HCT116 (cell line): ENCODE results near the gene CHST11. TPM values are rescaled to one million over a fixed set of nuclear protein-coding genes. Genes with fewer than 3 reads are reported as not detected.

ENCODE experiments used
- ATAC-seq: fragments of 200-7000 bp; cut with Tn5 transposase; 2 replicates; pipeline ENCODE4 v1.9.1; 2020; ENCODE audit warnings: mild to moderate bottlenecking, moderate library complexity
- BruUV-seq: library from RNA; stranded (reverse); fragments of 400-500 nt; replicated peaks from 2 replicates; lab custom pipeline; 2021; lab: Mats Ljungman, UMichigan
- CTCF ChIA-PET: fragments of 300-600 bp; sonication (Branson Sonifier 250); formaldehyde crosslinking; loops from one replicate; lab custom pipeline; 2021; ENCODE audit warnings: antibody characterized with exemption; lab: Charles Lee
- POLR2A ChIA-PET: fragments of 300-600, 350-600 bp; sonication (Branson Sonifier 250); formaldehyde crosslinking; loops from one replicate; lab custom pipeline; 2021; ENCODE audit warnings: antibody characterized with exemption; lab: Charles Lee
- RAD21 ChIA-PET, 2 experiments: fragments of 300-600 bp; sonication (Branson Sonifier 250); formaldehyde crosslinking; loops; one replicate each; lab custom pipeline; 2023; ENCODE audit warnings: low total read pairs in 2 of 2; ENCODE audit not compliant: uncharacterized antibody in 2 of 2, unreplicated experiment in 2 of 2, low non-redundant PET in 1 of 2; lab: Charles Lee
- DNase-seq: peaks from one replicate; pipeline ENCODE4 v3.0.0-alpha.2; 2010; ENCODE audit warnings: low read depth, low spot score
- H2AFZ ChIP-seq: fragments of 200-600 bp; shearing (Covaris generic), sonication (generic); 2 replicates; pipeline ENCODE4 v1.6.1; 2017; ENCODE audit warnings: low read depth, mixed run types, mixed read lengths, antibody characterized with exemption, low read length; ENCODE audit not compliant: poor library complexity, severe bottlenecking
- H3K27ac ChIP-seq: 2 replicates; pipeline ENCODE4 v1.5.1; 2012; ENCODE audit warnings: low read depth, low read length
- H3K27me3 ChIP-seq: fragments of 200-600 bp; sonication (generic); 2 replicates; pipeline ENCODE4 v1.6.1; 2016; ENCODE audit warnings: mixed run types, low read length, mixed read lengths; ENCODE audit not compliant: insufficient read depth
- H3K36me3 ChIP-seq, 2 experiments: fragments of 200-500 bp in 1 of 2; fragments of 200-600 bp in 1 of 2; sonication (Bioruptor generic) in 1 of 2; sonication (generic) in 1 of 2; 2 replicates each; pipeline versions ENCODE4 v1.5.1 to v1.6.1; 2014 to 2016; ENCODE audit warnings: low read length in 2 of 2, inconsistent platforms in 1 of 2, mixed read lengths in 1 of 2, mixed run types in 1 of 2; ENCODE audit not compliant: insufficient read depth in 2 of 2, control insufficient read depth in 1 of 2
- H3K4me1 ChIP-seq, 2 experiments: fragments of 200-600 bp in 1 of 2; sonication (generic) in 1 of 2; 2 replicates each; pipeline versions ENCODE4 v1.5.1 to v1.6.1; 2012 to 2017; ENCODE audit warnings: low read length in 2 of 2, inconsistent platforms in 1 of 2, mild to moderate bottlenecking in 1 of 2, mixed read lengths in 1 of 2, mixed run types in 1 of 2, moderate library complexity in 1 of 2; ENCODE audit not compliant: insufficient read depth in 2 of 2, control insufficient read depth in 1 of 2
- H3K4me2 ChIP-seq: fragments of 200-600 bp; sonication (generic); 2 replicates; pipeline ENCODE4 v1.6.1; 2017; ENCODE audit warnings: mixed run types, low read length, mixed read lengths
- H3K4me3 ChIP-seq, 2 experiments: fragments of 200-600 bp in 1 of 2; sonication (generic) in 1 of 2; replicated peaks in 1 of 2; 2 replicates each; pipeline ENCODE4 v1.5.1; 2011 to 2016; ENCODE audit warnings: low read length in 2 of 2, control low read depth in 1 of 2, low read depth in 1 of 2, mild to moderate bottlenecking in 1 of 2, mixed read lengths in 1 of 2, mixed run types in 1 of 2
- H3K79me2 ChIP-seq: fragments of 200-600 bp; sonication (generic); 2 replicates; pipeline ENCODE4 v1.6.1; 2017; ENCODE audit warnings: mild to moderate bottlenecking, mixed run types, low read length, moderate library complexity, mixed read lengths; ENCODE audit not compliant: insufficient read depth
- H3K9ac ChIP-seq: fragments of 200-600 bp; sonication (generic); 2 replicates; pipeline ENCODE4 v1.6.1; 2016; ENCODE audit warnings: low read length, mixed read lengths
- H3K9me2 ChIP-seq: fragments of 200-600 bp; sonication (generic), shearing (Covaris generic); 2 replicates; pipeline ENCODE4 v1.6.1; 2017; ENCODE audit warnings: mixed run types, mild to moderate bottlenecking, moderate library complexity; ENCODE audit not compliant: insufficient read depth
- H3K9me3 ChIP-seq, 2 experiments: fragments of 200-500 bp in 1 of 2; fragments of 200-600 bp in 1 of 2; sonication (Bioruptor generic) in 1 of 2; sonication (generic) in 1 of 2; 2 replicates each; pipeline ENCODE4 v1.6.1; 2014 to 2017; ENCODE audit warnings: low read length in 2 of 2, mixed read lengths in 2 of 2, inconsistent platforms in 1 of 2, low read depth in 1 of 2, mild to moderate bottlenecking in 1 of 2, mixed run types in 1 of 2, moderate library complexity in 1 of 2; ENCODE audit not compliant: control insufficient read depth in 1 of 2, insufficient read depth in 1 of 2
- H4K20me1 ChIP-seq: fragments of 200-600 bp; sonication (generic), shearing (Covaris generic); 2 replicates; pipeline ENCODE4 v1.6.1; 2017; ENCODE audit warnings: mixed run types, mild to moderate bottlenecking, moderate library complexity; ENCODE audit not compliant: insufficient read depth
- CBX3 ChIP-seq: IDR thresholded peaks from 2 replicates; pipeline ENCODE4 v1.6.1; 2012; ENCODE audit warnings: low read depth
- CEBPB ChIP-seq: IDR thresholded peaks from 2 replicates; pipeline ENCODE4 v1.6.1; 2012; ENCODE audit warnings: low read depth
- EZH2 ChIP-seq: fragments of 200-600 bp; sonication (generic); IDR thresholded peaks from 2 replicates; pipeline ENCODE4 v1.6.1; 2017; ENCODE audit warnings: antibody characterized with exemption, mixed run types
- JUND ChIP-seq: IDR thresholded peaks from 2 replicates; pipeline ENCODE4 v1.6.1; 2012
- POLR2A ChIP-seq: IDR thresholded peaks from 2 replicates; pipeline ENCODE4 v1.7.0; 2011; ENCODE audit warnings: borderline replicate concordance; ENCODE audit not compliant: insufficient read depth, insufficient read length; ENCODE audit errors: extremely low read depth
- POLR2AphosphoS5 ChIP-seq: IDR thresholded peaks from 2 replicates; pipeline ENCODE4 v1.6.1; 2011; ENCODE audit warnings: mild to moderate bottlenecking, low read depth, low read length, moderate library complexity
- RAD21 ChIP-seq: IDR thresholded peaks from 2 replicates; pipeline ENCODE4 v1.6.1; 2012; ENCODE audit warnings: low read depth, mild to moderate bottlenecking
- SP1 ChIP-seq: IDR thresholded peaks from 2 replicates; pipeline ENCODE4 v1.6.1; 2012; ENCODE audit warnings: low read depth
- SRF ChIP-seq: IDR thresholded peaks from 2 replicates; pipeline ENCODE4 v1.6.1; 2012; ENCODE audit warnings: low read depth
- TCF7L2 ChIP-seq: IDR thresholded peaks from 2 replicates; pipeline ENCODE4 v1.7.0; 2011; ENCODE audit warnings: borderline replicate concordance, inconsistent platforms; ENCODE audit not compliant: insufficient read depth, insufficient read length; ENCODE audit errors: extremely low read depth
- ZNF274 ChIP-seq: fragments of 200-500 bp; sonication (Bioruptor generic); IDR thresholded peaks from 2 replicates; pipeline ENCODE4 v1.6.1; 2014; ENCODE audit warnings: mild to moderate bottlenecking, low read depth, low read length, inconsistent platforms
- intact Hi-C: fragments of 100-400 bp; cut with micrococcal nuclease; formaldehyde crosslinking; loops from 2 replicates; pipeline ENCODE4 v1.10.0; 2022
- total RNA-seq: library from RNA; stranded (reverse); gene quantifications from one replicate; pipeline ENCODE4 v1.2.1, GENCODE V29; 2021; ENCODE audit not compliant: unreplicated experiment
- TF ChIP-seq, protein P1 (sequence below): IDR thresholded peaks from 2 replicates; pipeline ENCODE4 v1.6.1; 2012
- TF ChIP-seq, protein P2 (sequence below), 3 experiments: fragments of 200-600 bp in 1 of 3; sonication (generic) in 1 of 3; IDR thresholded peaks in 2 of 3; conservative IDR thresholded peaks in 1 of 3; 2 replicates each; pipeline ENCODE4 v1.5.1; 2012 to 2017; ENCODE audit warnings: low read depth in 2 of 3, low read length in 2 of 3, antibody characterized with exemption in 1 of 3, borderline replicate concordance in 1 of 3, control low read depth in 1 of 3, mild to moderate bottlenecking in 1 of 3, mixed read lengths in 1 of 3, mixed run types in 1 of 3, moderate library complexity in 1 of 3; ENCODE audit not compliant: insufficient read depth in 1 of 3

Gene CHST11
- total RNA-seq, 1 experiment from 2014 or later: 10.1 TPM

DNA sequence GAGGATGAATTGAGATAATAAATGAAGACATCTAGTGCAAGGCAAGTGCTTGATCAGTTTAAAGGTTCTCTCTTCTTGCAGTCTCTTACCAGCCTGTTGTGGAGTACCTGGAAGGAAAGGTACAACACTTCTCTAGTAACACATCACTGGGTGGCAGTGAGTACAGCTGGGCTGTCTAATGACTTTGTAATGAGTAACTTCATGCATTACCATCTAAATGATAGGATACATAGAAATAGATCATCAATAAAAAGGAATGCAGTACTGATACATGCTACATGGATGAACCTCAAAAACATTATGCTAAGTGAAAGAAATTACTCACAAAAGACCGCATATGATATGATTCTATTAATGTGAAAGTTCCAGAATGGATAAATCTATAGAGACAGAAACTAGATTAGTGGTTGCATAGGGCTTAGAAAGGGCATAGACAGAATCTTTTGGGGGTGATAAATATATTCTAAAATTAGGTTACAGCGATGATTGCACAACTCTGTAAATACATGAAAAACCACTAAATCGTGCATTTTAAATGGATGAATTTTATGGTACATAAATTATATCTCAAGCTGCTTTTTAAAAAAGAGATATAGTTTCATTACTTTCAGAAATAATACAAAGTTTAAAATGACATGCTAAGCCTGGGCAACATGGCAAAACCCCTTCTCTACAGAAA is 224.4 kb downstream of the CHST11 start:
- Histone ChIP-seq H3K27me3 (no peaks in the 10 kb centered on the region), H3K9ac (no peak overlapping the region), H4K20me1 (no peaks in the 10 kb centered on the region), H3K9me2 (no peaks in the 10 kb centered on the region), H3K4me3 (no peak overlapping the region), H3K4me1 (peaks cover 17 to 28% of the 10 kb centered on the region in 2 experiments), H3K9me3 (no peaks in the 10 kb centered on the region), H3K4me2 (no peak overlapping the region), H3K36me3 (no peaks in the 10 kb centered on the region), H3K79me2 (no peaks in the 10 kb centered on the region), H2AFZ (no peak overlapping the region), H3K27ac (no peak overlapping the region)
- ATAC-seq: no peak
- BruUV-seq: no TSS peak
- intact Hi-C loops: loop anchor here (2.0 kb wide), 1 partner anchor 372 kb away; no protein-coding TSS in a partner anchor
- RAD21 ChIA-PET: no interaction called here
- POLR2A ChIA-PET: no interaction called here
- DNase-seq: no peak
- CTCF ChIA-PET: no interaction called here
- no peak for TF ChIP-seq CEBPB
- no peak for TF ChIP-seq RAD21
- TF ChIP-seq POLR2A: no peak
- TF ChIP-seq, protein P1, sequence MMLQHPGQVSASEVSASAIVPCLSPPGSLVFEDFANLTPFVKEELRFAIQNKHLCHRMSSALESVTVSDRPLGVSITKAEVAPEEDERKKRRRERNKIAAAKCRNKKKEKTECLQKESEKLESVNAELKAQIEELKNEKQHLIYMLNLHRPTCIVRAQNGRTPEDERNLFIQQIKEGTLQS: no peak
- TF ChIP-seq JUND: no peak
- no peak for TF ChIP-seq TCF7L2
- no peak for TF ChIP-seq CBX3
- no peak for TF ChIP-seq EZH2
- no peak for TF ChIP-seq SP1
- no peak for TF ChIP-seq POLR2AphosphoS5
- no peak for TF ChIP-seq ZNF274
- TF ChIP-seq, protein P2, sequence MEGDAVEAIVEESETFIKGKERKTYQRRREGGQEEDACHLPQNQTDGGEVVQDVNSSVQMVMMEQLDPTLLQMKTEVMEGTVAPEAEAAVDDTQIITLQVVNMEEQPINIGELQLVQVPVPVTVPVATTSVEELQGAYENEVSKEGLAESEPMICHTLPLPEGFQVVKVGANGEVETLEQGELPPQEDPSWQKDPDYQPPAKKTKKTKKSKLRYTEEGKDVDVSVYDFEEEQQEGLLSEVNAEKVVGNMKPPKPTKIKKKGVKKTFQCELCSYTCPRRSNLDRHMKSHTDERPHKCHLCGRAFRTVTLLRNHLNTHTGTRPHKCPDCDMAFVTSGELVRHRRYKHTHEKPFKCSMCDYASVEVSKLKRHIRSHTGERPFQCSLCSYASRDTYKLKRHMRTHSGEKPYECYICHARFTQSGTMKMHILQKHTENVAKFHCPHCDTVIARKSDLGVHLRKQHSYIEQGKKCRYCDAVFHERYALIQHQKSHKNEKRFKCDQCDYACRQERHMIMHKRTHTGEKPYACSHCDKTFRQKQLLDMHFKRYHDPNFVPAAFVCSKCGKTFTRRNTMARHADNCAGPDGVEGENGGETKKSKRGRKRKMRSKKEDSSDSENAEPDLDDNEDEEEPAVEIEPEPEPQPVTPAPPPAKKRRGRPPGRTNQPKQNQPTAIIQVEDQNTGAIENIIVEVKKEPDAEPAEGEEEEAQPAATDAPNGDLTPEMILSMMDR (IDR thresholded peaks at IDR 0.05 in 2 of 3, conservative IDR thresholded peaks at IDR 0.05 in 1 of 3; ENCODE audit: borderline replicate concordance in 1 of 3, insufficient read depth in 1 of 3, low read depth in 2 of 3, low read length in 2 of 3): no peak
- no peak for TF ChIP-seq SRF
